ENCODE data around the gene NKTR. TPM values are rescaled to one million over a fixed set of nuclear protein-coding genes. Genes with fewer than 3 reads are reported as not detected.

The NKTR gene
- total and polyA plus RNA-seq, 2 of the 13 experiments (the other 11 are each of a cell fraction or from before 2014, with no cell fraction given) = 41.3 to 59.6 TPM

DNA sequence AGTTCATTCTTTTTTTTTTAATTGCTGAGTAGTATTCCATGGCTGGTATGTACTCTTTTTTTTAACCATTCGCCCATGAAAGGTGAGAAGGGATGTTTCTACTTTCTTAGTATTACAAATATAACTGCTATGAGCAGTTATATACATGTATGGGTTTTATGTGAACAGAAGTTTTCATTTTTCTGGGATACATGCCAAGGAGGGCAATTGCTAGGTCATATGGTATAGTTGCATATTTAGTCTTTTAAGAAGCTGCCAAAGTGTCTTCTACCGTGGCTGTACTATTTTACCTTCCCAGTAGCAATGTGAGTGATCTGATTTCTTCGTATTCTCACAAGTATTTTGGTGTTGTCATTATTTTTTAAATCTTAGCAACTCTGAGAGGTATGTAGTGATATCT is 73.7 kb downstream of the NKTR start (continued):
- TF ChIP-seq, protein P1, sequence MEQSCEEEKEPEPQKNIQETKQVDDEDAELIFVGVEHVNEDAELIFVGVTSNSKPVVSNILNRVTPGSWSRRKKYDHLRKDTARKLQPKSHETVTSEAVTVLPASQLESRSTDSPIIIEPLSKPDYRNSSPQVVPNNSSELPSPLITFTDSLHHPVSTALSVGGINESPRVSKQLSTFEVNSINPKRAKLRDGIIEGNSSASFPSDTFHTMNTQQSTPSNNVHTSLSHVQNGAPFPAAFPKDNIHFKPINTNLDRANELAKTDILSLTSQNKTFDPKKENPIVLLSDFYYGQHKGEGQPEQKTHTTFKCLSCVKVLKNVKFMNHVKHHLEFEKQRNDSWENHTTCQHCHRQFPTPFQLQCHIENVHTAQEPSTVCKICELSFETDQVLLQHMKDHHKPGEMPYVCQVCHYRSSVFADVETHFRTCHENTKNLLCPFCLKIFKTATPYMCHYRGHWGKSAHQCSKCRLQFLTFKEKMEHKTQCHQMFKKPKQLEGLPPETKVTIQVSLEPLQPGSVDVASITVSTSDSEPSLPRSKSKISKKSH (CRISPR knock-in tag; IDR thresholded peaks at IDR 0.05; ENCODE audit: borderline replicate concordance) = no peak
- TF ChIP-seq, protein P2, sequence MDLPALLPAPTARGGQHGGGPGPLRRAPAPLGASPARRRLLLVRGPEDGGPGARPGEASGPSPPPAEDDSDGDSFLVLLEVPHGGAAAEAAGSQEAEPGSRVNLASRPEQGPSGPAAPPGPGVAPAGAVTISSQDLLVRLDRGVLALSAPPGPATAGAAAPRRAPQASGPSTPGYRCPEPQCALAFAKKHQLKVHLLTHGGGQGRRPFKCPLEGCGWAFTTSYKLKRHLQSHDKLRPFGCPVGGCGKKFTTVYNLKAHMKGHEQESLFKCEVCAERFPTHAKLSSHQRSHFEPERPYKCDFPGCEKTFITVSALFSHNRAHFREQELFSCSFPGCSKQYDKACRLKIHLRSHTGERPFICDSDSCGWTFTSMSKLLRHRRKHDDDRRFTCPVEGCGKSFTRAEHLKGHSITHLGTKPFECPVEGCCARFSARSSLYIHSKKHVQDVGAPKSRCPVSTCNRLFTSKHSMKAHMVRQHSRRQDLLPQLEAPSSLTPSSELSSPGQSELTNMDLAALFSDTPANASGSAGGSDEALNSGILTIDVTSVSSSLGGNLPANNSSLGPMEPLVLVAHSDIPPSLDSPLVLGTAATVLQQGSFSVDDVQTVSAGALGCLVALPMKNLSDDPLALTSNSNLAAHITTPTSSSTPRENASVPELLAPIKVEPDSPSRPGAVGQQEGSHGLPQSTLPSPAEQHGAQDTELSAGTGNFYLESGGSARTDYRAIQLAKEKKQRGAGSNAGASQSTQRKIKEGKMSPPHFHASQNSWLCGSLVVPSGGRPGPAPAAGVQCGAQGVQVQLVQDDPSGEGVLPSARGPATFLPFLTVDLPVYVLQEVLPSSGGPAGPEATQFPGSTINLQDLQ (CRISPR knock-in tag; IDR thresholded peaks at IDR 0.05) = no peak
- TF ChIP-seq HNRNPL (IDR thresholded peaks at IDR 0.05; ENCODE audit: low read depth, low read length) = no peak
- TF ChIP-seq, protein P3, sequence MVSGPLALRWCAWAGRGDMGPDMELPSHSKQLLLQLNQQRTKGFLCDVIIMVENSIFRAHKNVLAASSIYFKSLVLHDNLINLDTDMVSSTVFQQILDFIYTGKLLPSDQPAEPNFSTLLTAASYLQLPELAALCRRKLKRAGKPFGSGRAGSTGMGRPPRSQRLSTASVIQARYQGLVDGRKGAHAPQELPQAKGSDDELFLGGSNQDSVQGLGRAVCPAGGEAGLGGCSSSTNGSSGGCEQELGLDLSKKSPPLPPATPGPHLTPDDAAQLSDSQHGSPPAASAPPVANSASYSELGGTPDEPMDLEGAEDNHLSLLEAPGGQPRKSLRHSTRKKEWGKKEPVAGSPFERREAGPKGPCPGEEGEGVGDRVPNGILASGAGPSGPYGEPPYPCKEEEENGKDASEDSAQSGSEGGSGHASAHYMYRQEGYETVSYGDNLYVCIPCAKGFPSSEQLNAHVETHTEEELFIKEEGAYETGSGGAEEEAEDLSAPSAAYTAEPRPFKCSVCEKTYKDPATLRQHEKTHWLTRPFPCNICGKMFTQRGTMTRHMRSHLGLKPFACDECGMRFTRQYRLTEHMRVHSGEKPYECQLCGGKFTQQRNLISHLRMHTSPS (CRISPR knock-in tag; IDR thresholded peaks at IDR 0.05; ENCODE audit: low read depth) = no peak
- TF ChIP-seq RFXAP (CRISPR knock-in tag; IDR thresholded peaks at IDR 0.05; ENCODE audit: borderline replicate concordance) = no peak
- no peak for TF ChIP-seq MEF2D (CRISPR knock-in tag; IDR thresholded peaks at IDR 0.05)
- TF ChIP-seq, protein P4, sequence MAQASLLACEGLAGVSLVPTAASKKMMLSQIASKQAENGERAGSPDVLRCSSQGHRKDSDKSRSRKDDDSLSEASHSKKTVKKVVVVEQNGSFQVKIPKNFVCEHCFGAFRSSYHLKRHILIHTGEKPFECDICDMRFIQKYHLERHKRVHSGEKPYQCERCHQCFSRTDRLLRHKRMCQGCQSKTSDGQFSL (CRISPR knock-in tag; IDR thresholded peaks at IDR 0.05) = no peak
- no peak for TF ChIP-seq ZFP36 (IDR thresholded peaks at IDR 0.05; ENCODE audit: borderline replicate concordance, low read depth, low read length, partially characterized antibody)
- no peak for TF ChIP-seq RAD51 (IDR thresholded peaks at IDR 0.05; ENCODE audit: borderline replicate concordance)
- TF ChIP-seq MAZ (IDR thresholded peaks at IDR 0.05; ENCODE audit: borderline replicate concordance, low read depth, low read length) = no peak
- TF ChIP-seq MAZ (CRISPR knock-in tag; IDR thresholded peaks at IDR 0.05; ENCODE audit: low read depth) = no peak
- no peak for TF ChIP-seq REXO4 (CRISPR knock-in tag; IDR thresholded peaks at IDR 0.05; ENCODE audit: borderline replicate concordance)
